ENCODE results near the gene TUBGCP2. TPM values are rescaled to one million over a fixed set of nuclear protein-coding genes. Genes with fewer than 3 reads are reported as not detected.

The TUBGCP2 gene
- total RNA-seq, 4 donors from 2014 or later, result 37.5 to 68.3 (median 47.6) TPM

DNA sequence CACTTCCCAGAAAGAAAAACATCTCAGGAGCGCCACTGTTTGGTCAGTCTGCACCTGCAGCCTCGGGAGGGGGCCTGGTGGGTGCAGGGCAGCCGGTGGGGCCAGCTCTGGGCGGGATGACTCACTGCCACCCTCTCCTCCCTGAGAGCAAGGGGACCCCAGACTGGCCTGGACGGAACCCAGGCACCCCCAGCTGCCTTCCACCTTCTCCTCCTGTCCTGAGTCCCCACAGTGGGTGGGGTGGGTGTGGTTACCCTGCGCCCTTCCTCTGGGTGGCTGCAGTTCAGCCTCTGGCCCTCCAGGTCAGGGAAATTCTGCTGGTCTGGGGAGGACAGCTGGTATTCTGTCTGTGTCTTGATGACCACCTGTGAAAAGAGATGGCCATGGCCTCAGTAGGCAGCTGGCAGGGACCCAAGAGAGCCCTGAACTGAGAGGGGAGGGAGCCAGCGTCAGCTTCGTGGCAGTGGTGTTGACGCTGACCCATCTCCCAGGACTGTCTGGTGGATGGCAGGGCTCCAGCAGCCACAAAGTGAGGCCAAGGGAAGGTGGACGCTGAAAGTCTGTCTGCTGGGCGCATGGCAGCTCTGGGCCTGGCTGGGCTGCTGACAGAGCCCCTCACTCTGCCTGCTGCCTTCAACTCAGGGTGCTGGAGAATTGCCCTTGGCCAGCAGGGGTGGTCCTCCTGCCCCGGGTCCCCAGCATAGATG, 19.1 kb upstream of the TUBGCP2 start:
- in situ Hi-C loops (cut with MboI; ENCODE audit: low pct_ligation_motif_present in 1 of 4, low pct_unique_long_range_greater_than_20kb in 1 of 4, low sequenced_read_pairs in 3 of 4) (loop anchor here in 1 of 4 donors (10.0 kb wide), 1 partner anchor 183 kb away; no protein-coding TSS in a partner anchor), intact Hi-C loops (cut with DNase I; ENCODE audit: low total_unique reads) (no loop called here)
- no peaks in the 10 kb centered on the region for H3K36me3 ChIP-seq
- no peak for TF ChIP-seq POLR2A (IDR thresholded peaks at IDR 0.05)
- no peak for TF ChIP-seq EP300 (IDR thresholded peaks at IDR 0.05; ENCODE audit: low read depth)
- 34% methylated on average over 9 of the region's 12 CpGs; no CpG with 5 or more reads in 1 of the 2 donors for WGBS, 2 donors (ENCODE audit: low coverage in 1 of 2)
- H3K9me3 ChIP-seq, result no peaks in the 10 kb centered on the region
- no peak overlapping the region for H3K4me3 ChIP-seq
- H3K27ac ChIP-seq, result no peak overlapping the region
- no peak for DNase-seq
- peaks cover 77% of the 10 kb centered on the region for H3K27me3 ChIP-seq
- peaks cover 12 to 25% (median 23%) of the 10 kb centered on the region in 4 donors for H3K4me1 ChIP-seq

DNA sequence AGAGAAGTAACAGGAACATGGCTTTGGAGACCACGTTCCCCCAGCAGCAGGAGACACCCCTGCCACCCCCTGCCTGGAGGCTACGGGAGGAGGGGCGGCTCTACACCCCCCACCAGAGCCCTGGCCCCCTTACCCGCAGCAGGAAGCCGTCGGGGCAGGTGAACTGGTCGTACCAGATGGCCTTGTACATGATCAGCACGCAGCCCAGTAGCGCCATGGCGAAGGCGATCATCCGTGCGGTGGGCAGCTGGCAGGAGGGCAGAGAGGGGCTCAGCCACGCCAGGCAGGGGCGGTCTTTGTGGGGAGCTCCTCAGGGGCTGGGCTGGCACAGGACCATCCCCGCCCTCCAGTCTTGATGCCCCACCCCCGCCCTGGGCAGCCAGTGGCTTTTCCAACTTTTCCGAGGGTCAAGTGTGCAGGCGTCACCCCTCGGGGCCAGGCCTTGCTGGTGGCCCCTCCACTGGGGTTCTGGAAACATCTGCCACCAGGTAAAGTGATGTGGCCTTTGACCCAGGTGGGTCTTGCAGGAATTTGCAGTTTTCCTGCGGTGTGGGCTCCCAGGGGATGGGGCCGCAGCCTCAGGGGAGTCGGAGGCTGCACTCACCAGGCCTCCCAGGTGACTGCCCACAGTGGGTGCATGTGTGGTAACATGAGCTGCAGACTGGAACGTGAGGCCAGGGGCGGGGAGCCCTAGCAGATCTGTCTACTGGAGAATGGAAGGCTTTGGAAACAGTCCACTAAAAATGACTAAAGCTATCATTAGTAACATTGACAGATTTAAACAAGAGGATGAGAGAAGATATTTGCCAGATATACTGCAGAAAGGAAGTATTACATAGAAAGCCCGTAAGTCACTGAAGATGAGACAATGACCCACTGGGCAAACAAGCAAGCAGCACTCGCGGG, 18.3 kb upstream of the TUBGCP2 start:
- no peak for TF ChIP-seq POLR2AphosphoS5 (IDR thresholded peaks at IDR 0.05)
- TF ChIP-seq, protein P1, sequence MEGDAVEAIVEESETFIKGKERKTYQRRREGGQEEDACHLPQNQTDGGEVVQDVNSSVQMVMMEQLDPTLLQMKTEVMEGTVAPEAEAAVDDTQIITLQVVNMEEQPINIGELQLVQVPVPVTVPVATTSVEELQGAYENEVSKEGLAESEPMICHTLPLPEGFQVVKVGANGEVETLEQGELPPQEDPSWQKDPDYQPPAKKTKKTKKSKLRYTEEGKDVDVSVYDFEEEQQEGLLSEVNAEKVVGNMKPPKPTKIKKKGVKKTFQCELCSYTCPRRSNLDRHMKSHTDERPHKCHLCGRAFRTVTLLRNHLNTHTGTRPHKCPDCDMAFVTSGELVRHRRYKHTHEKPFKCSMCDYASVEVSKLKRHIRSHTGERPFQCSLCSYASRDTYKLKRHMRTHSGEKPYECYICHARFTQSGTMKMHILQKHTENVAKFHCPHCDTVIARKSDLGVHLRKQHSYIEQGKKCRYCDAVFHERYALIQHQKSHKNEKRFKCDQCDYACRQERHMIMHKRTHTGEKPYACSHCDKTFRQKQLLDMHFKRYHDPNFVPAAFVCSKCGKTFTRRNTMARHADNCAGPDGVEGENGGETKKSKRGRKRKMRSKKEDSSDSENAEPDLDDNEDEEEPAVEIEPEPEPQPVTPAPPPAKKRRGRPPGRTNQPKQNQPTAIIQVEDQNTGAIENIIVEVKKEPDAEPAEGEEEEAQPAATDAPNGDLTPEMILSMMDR (IDR thresholded peaks at IDR 0.05), result no peak
- in situ Hi-C loops (cut with MboI; ENCODE audit: low pct_ligation_motif_present in 1 of 4, low pct_unique_long_range_greater_than_20kb in 1 of 4, low sequenced_read_pairs in 3 of 4) (loop anchor here in 1 of 4 donors (10.0 kb wide), 1 partner anchor 182 kb away; no protein-coding TSS in a partner anchor), intact Hi-C loops (cut with DNase I; ENCODE audit: low total_unique reads) (no loop called here)

DNA sequence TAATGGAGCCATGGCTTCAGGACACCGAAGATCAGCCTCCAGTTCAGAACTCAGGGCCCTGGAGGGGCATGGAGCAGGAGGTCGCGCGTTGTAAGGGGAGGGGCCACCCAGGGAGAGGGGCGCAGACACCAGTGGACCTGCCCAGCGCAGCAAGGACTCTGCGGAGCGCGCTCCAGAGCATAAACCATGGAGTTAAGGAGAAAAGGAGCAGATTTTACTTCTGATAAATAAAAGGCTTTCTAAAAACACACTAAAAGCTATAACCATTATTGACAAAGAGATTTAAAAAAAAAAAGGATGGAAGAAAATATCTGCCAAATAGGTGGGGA, 17.5 kb upstream of the TUBGCP2 start:
- intact Hi-C loops (cut with DNase I; ENCODE audit: low total_unique reads), result no loop called here
- 41 to 100% methylated on average over 2 to 9 of the region's 9 CpGs for WGBS, 2 donors (ENCODE audit: low coverage in 1 of 2)
- in situ Hi-C loops (cut with MboI; ENCODE audit: low pct_ligation_motif_present in 1 of 4, low pct_unique_long_range_greater_than_20kb in 1 of 4, low sequenced_read_pairs in 3 of 4), result loop anchor here in 1 of 4 donors (10.0 kb wide), 1 partner anchor 181 kb away; no protein-coding TSS in a partner anchor
- H3K4me1 ChIP-seq, result peaks cover 12 to 25% (median 23%) of the 10 kb centered on the region in 4 donors
- H3K27me3 ChIP-seq, result peaks cover 61% of the 10 kb centered on the region
- H3K27ac ChIP-seq, result no peak overlapping the region
- H3K9me3 ChIP-seq, result no peaks in the 10 kb centered on the region
- DNase-seq, result no peak
- no peaks in the 10 kb centered on the region for H3K36me3 ChIP-seq
- H3K4me3 ChIP-seq, result peak overlapping the region in 2 of 4 donors; percentile 33 to 45
- TF ChIP-seq EP300 (IDR thresholded peaks at IDR 0.05; ENCODE audit: low read depth) (no peak), POLR2AphosphoS5 (IDR thresholded peaks at IDR 0.05) (no peak), POLR2A (IDR thresholded peaks at IDR 0.05) (no peak)
- TF ChIP-seq, protein P1 (IDR thresholded peaks at IDR 0.05), result no peak

More for the DNA sequence above, 18.3 kb upstream of the TUBGCP2 start:
- Histone ChIP-seq H3K9me3 (no peaks in the 10 kb centered on the region), H3K27ac (no peak overlapping the region), H3K4me3 (no peak overlapping the region), H3K4me1 (peaks cover 12 to 25% (median 23%) of the 10 kb centered on the region in 4 donors), H3K27me3 (peaks cover 69% of the 10 kb centered on the region), H3K36me3 (no peaks in the 10 kb centered on the region)
- 8 to 31% methylated on average over 6 to 27 of the region's 28 CpGs for WGBS, 2 donors (ENCODE audit: low coverage in 1 of 2)
- no peak for DNase-seq

DNA sequence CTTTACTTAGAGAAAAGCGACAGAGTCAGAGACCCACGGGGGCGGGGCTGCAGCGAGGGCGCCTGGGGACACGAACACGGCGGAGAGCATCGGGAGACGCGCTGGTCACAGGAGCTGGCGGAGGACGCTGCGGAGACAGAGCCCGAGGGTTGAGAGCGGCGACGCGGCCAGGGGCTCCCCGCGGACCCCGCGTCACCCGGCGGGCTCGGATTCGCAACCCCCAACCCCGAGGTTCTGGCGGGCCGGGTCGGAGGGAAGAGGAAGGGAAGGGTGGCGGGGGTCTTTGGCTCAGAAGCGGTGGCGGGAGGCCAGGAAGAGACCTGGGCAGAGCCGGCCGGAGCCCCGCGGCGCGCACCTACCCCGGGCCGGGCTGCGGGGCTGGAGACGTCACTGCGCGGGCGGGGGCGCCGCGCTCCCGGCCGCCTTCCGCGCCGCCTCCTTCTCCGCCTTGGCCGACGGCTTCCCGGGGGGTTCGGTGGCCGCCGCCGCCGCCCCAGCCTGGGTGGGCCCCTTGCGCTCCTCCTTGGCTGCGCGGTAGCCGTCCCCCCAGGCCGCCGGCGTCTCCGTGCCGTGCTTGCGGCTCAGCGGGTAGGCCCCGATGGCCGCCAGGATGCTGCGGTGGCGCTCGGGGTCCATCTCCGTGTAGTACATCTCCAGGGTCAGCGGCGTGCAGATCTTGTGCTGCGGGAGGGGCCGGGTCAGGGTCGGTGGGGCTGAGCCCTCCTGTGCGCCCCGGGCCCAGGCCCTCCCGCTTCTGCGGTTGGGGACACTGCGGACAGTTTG, 17.0 kb upstream of the TUBGCP2 start:
- Histone ChIP-seq H3K4me1 (peaks cover 12 to 25% (median 23%) of the 10 kb centered on the region in 4 donors), H3K4me3 (peak overlapping the region; percentile 14 to 45 (median 28)), H3K27me3 (peaks cover 55% of the 10 kb centered on the region), H3K36me3 (no peaks in the 10 kb centered on the region), H3K9me3 (no peaks in the 10 kb centered on the region), H3K27ac (no peak overlapping the region)
- no peak for DNase-seq
- TF ChIP-seq EP300 (IDR thresholded peaks at IDR 0.05; ENCODE audit: low read depth), result no peak
- in situ Hi-C loops (cut with MboI; ENCODE audit: low pct_ligation_motif_present in 1 of 4, low pct_unique_long_range_greater_than_20kb in 1 of 4, low sequenced_read_pairs in 3 of 4) (loop anchor here in 1 of 4 donors (10.0 kb wide), 1 partner anchor 181 kb away; no protein-coding TSS in a partner anchor), intact Hi-C loops (cut with DNase I; ENCODE audit: low total_unique reads) (loop anchor here (1.0 kb wide), 1 partner anchor 23 kb away; no protein-coding TSS in a partner anchor)
- WGBS, 2 donors (ENCODE audit: low coverage in 1 of 2), result 6% methylated on average over 47 of the region's 91 CpGs; no CpG with 5 or more reads in 1 of the 2 donors
